Thoracic aorta (tissue), 2 donors: ENCODE data around the gene DLX4. TPM values are rescaled to one million over a fixed set of nuclear protein-coding genes. Genes with fewer than 3 reads are reported as not detected.

Experiments
- ATAC-seq: fragments of 150-250 bp; one replicate; pipeline ENCODE4 v1.8.0; 2017; ENCODE audit warnings: low read depth; ENCODE audit not compliant: insufficient number of reproducible peaks, low FRiP score
- DNase-seq: peaks from one replicate; pipeline ENCODE4 v3.0.0-alpha.2; 2020; ENCODE audit warnings: low spot score
- H3K27ac ChIP-seq, 2 donors: fragments of 200-600 bp; sonication (generic); 1 replicate in 1 of 2; 2 replicates in 1 of 2; pipeline ENCODE4 v1.5.1; 2016; ENCODE audit warnings: mild to moderate bottlenecking in 2 of 2, moderate library complexity in 2 of 2
- H3K27me3 ChIP-seq: fragments of 200-600 bp; sonication (generic); replicated peaks from 2 replicates; pipeline ENCODE4 v1.6.0; 2016; ENCODE audit warnings: mild to moderate bottlenecking; ENCODE audit not compliant: insufficient read depth
- H3K36me3 ChIP-seq: fragments of 200-600 bp; sonication (generic); one replicate; pipeline ENCODE4 v1.5.1; 2016
- H3K4me1 ChIP-seq, 2 donors: fragments of 200-600 bp; sonication (generic); 1 replicate in 1 of 2; 2 replicates in 1 of 2; pipeline versions ENCODE4 v1.5.1 to v1.6.0; 2016; ENCODE audit warnings: low read depth in 2 of 2, mild to moderate bottlenecking in 1 of 2; ENCODE audit not compliant: control insufficient read depth in 1 of 2
- H3K4me3 ChIP-seq: fragments of 200-600 bp; sonication (generic); 2 replicates; pipeline ENCODE4 v1.5.1; 2016; ENCODE audit warnings: mild to moderate bottlenecking
- H3K9me3 ChIP-seq: fragments of 200-600 bp; sonication (generic); 2 replicates; pipeline ENCODE4 v1.5.1; 2016
- CTCF ChIP-seq: fragments of 200-600 bp; sonication (generic); IDR thresholded peaks from one replicate; pipeline ENCODE4 v1.5.1; 2019; ENCODE audit warnings: antibody characterized with exemption
- total RNA-seq, 2 donors: library from RNA; depleted of rRNA; stranded (reverse); fragments of >200 nt; gene quantifications; one replicate each; pipeline versions ENCODE4 v1.1.0 to v1.2.3, GENCODE V29; 2016

The DLX4 gene
- total RNA-seq, 2 donors from 2014 or later = not detected

- Histone ChIP-seq H3K36me3 (no peaks in the 10 kb centered on the region), H3K27me3 (peaks cover 23% of the 10 kb centered on the region), H3K9me3 (no peaks in the 10 kb centered on the region), H3K4me3 (no peak overlapping the region), H3K4me1 (peaks cover 17 to 38% of the 10 kb centered on the region in 2 donors), H3K27ac (no peak overlapping the region)
- ATAC-seq = no peak
- DNase-seq = no peak
- TF ChIP-seq CTCF = no peak
Observed at GRCh38 chr17:49996121-49996494, 27.1 kb downstream of the DLX4 start.

- no peak for ATAC-seq
- no peaks in the 10 kb centered on the region for H3K9me3 ChIP-seq
- H3K36me3 ChIP-seq = no peaks in the 10 kb centered on the region
- peaks cover 17 to 38% of the 10 kb centered on the region in 2 donors for H3K4me1 ChIP-seq
- peak overlapping the region; percentile 53 for H3K4me3 ChIP-seq
- H3K27me3 ChIP-seq = peaks cover 23% of the 10 kb centered on the region
- no peak for DNase-seq
- peak; percentile 99 for TF ChIP-seq CTCF
- no peak overlapping the region for H3K27ac ChIP-seq
Observed at GRCh38 chr17:49996495-49997300, 27.7 kb downstream of the DLX4 start.

- ATAC-seq = no peak
- Histone ChIP-seq H3K27me3 (peaks cover 23% of the 10 kb centered on the region), H3K27ac (no peak overlapping the region)
Observed at GRCh38 chr17:49997301-49997650, 28.3 kb downstream of the DLX4 start.

GRCh38 chr17:49997773-49998703 lies 29.0 kb downstream of the DLX4 start:
- H3K4me1 ChIP-seq = peaks cover 17 to 36% of the 10 kb centered on the region in 2 donors

More at GRCh38 chr17:49997301-49997650, 28.3 kb downstream of the DLX4 start:
- DNase-seq = no peak
- H3K9me3 ChIP-seq = no peaks in the 10 kb centered on the region
- TF ChIP-seq CTCF = no peak
- H3K4me3 ChIP-seq = peak overlapping the region; percentile 53
- H3K4me1 ChIP-seq = peaks cover 17 to 38% of the 10 kb centered on the region in 2 donors
- no peaks in the 10 kb centered on the region for H3K36me3 ChIP-seq

More at GRCh38 chr17:49997773-49998703, 29.0 kb downstream of the DLX4 start:
- ATAC-seq (no peak), DNase-seq (no peak)
- H3K27me3 ChIP-seq = peaks cover 24% of the 10 kb centered on the region
- H3K36me3 ChIP-seq = no peaks in the 10 kb centered on the region
- peak; percentile 97 for TF ChIP-seq CTCF
- H3K27ac ChIP-seq = no peak overlapping the region
- H3K4me3 ChIP-seq = no peak overlapping the region
- no peaks in the 10 kb centered on the region for H3K9me3 ChIP-seq
